Body of pancreas (tissue), 4 donors: ENCODE measurements around the gene TNFAIP8L1.

Source experiments
- CTCF ChIP-seq, 7 experiments: fragments of 450-650 bp in 4 of 7; fragments of 200-600 bp in 3 of 7; sonication (generic) in 3 of 7; IDR thresholded peaks; one replicate each; pipeline ENCODE4 v1.5.1; 2016 to 2019; ENCODE audit warnings: antibody characterized with exemption in 7 of 7
- POLR2A ChIP-seq, 3 donors: fragments of 450-650 bp; IDR thresholded peaks; one replicate each; pipeline ENCODE4 v1.6.1; 2016; ENCODE audit warnings: antibody characterized with exemption in 3 of 3, mild to moderate bottlenecking in 2 of 3

- TF ChIP-seq CTCF (IDR thresholded peaks at IDR 0.05) (no peak), POLR2A (IDR thresholded peaks at IDR 0.05) (no peak)
Observed at GRCh38 chr19:4704317-4704673, 65.0 kb downstream of the TNFAIP8L1 start.
